Measurements from ENCODE around the gene THSD4. TPM values are rescaled to one million over a fixed set of nuclear protein-coding genes. Genes with fewer than 3 reads are reported as not detected.
A peak's percentile ranks its signal among the peaks of the same experiment; 100 is the strongest.

Gene THSD4
- total and polyA plus RNA-seq, 2 experiments from 2014 or later = 5.1 to 25.5 TPM

DNA sequence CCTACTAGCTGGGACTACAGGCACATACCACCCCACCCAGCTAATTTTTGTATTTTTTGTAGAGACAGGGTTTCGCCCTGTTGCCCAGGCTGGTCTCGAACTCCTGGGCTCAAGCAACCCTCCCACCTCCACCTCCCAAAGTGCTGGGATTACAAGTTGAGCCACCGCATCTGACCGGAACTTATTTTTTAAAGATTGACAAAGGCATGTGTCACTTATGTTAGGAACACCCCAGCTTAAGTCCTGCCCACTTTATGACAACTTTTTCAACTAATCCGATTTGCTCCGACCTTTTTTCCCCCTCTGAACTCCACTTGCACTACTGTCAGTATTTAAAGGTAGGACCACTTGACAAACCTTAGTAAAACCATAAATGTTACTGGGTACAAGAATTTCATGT, 483.5 kb downstream of the THSD4 start:
- no peak for DNase-seq (ENCODE audit: low read depth in 1 of 2, low spot score in 1 of 2)
- no peaks in the 10 kb centered on the region for H3K27me3 ChIP-seq
- peaks cover 10% of the 10 kb centered on the region for H3K4me1 ChIP-seq (ENCODE audit: low read depth)
- no peaks in the 10 kb centered on the region for H3K9me3 ChIP-seq (ENCODE audit: low read depth)
- TF ChIP-seq, protein P1, sequence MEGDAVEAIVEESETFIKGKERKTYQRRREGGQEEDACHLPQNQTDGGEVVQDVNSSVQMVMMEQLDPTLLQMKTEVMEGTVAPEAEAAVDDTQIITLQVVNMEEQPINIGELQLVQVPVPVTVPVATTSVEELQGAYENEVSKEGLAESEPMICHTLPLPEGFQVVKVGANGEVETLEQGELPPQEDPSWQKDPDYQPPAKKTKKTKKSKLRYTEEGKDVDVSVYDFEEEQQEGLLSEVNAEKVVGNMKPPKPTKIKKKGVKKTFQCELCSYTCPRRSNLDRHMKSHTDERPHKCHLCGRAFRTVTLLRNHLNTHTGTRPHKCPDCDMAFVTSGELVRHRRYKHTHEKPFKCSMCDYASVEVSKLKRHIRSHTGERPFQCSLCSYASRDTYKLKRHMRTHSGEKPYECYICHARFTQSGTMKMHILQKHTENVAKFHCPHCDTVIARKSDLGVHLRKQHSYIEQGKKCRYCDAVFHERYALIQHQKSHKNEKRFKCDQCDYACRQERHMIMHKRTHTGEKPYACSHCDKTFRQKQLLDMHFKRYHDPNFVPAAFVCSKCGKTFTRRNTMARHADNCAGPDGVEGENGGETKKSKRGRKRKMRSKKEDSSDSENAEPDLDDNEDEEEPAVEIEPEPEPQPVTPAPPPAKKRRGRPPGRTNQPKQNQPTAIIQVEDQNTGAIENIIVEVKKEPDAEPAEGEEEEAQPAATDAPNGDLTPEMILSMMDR (IDR thresholded peaks at IDR 0.05; ENCODE audit: low read depth, low read length) = no peak
- H3K27ac ChIP-seq = no peak overlapping the region
- H3K36me3 ChIP-seq = no peaks in the 10 kb centered on the region
- no peak overlapping the region for H3K4me3 ChIP-seq

DNA sequence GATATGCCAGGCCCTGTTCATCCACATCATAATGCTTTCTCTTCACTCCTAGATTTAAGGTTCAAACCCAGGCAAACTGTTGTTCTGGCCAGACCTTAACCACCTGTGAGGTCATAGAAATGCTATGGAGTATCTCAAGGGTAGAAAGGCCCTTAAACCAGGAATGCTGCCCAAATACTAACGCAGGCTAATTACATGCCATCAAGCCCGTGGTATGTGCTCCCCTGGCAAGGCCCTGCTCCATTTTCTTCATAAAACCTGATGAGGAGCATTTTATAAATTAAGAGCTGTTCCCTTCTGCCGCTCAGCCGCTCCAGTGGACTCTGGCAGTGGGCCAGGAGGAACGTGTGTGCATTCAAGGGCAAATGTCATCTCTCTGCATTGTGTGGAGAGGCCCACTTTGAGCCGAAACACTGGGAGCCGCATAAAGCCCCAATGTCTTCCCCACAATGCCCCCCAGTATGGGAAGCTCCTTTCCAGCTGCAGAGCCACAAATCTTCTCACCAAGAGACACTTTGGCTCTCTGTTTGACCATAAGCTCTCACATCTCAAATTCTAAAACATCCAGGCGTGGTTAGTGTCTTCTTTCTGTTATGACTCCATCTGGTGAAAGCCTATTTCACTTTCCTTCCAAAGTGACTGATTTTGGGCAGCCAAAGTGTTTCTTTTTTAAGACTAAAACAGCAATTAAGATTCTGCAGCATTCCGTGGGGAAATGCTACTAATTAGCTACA, 484.3 kb downstream of the THSD4 start:
- TF ChIP-seq, protein P1 (IDR thresholded peaks at IDR 0.05; ENCODE audit: low read depth, low read length) = no peak
- peak; percentile 21 to 70 for DNase-seq (ENCODE audit: low read depth in 1 of 2, low spot score in 1 of 2)
- no peaks in the 10 kb centered on the region for H3K9me3 ChIP-seq (ENCODE audit: low read depth)
- peaks cover 10% of the 10 kb centered on the region for H3K4me1 ChIP-seq (ENCODE audit: low read depth)
- no peak overlapping the region for H3K4me3 ChIP-seq
- H3K27me3 ChIP-seq = no peaks in the 10 kb centered on the region
- peak overlapping the region; percentile 12 for H3K27ac ChIP-seq
- H3K36me3 ChIP-seq = no peaks in the 10 kb centered on the region

DNA sequence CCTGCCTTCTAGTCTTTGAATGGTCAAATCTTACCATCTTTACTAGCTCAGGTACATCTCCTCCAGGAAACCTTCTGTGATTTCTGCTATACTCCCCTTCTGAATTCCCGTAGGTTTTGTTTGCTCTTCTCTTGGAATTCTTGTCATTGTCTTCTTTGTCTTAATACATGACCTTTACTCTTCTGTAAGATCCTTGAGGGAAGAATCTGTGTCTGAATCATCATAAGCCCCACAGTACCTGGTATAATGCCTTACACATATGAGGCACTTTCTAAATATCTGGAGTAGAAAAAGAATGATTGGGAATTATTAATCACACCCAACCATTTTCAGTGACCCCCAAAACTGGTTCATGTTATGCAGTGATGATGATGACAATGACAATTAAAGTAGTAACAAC, 485.0 kb downstream of the THSD4 start:
- no peaks in the 10 kb centered on the region for H3K9me3 ChIP-seq (ENCODE audit: low read depth)
- H3K4me1 ChIP-seq (ENCODE audit: low read depth) = peaks cover 10% of the 10 kb centered on the region
- TF ChIP-seq, protein P1 (IDR thresholded peaks at IDR 0.05; ENCODE audit: low read depth, low read length) = no peak
- no peaks in the 10 kb centered on the region for H3K27me3 ChIP-seq
- no peaks in the 10 kb centered on the region for H3K36me3 ChIP-seq
- no peak overlapping the region for H3K4me3 ChIP-seq
- no peak for DNase-seq (ENCODE audit: low read depth in 1 of 2, low spot score in 1 of 2)
- no peak overlapping the region for H3K27ac ChIP-seq

DNA sequence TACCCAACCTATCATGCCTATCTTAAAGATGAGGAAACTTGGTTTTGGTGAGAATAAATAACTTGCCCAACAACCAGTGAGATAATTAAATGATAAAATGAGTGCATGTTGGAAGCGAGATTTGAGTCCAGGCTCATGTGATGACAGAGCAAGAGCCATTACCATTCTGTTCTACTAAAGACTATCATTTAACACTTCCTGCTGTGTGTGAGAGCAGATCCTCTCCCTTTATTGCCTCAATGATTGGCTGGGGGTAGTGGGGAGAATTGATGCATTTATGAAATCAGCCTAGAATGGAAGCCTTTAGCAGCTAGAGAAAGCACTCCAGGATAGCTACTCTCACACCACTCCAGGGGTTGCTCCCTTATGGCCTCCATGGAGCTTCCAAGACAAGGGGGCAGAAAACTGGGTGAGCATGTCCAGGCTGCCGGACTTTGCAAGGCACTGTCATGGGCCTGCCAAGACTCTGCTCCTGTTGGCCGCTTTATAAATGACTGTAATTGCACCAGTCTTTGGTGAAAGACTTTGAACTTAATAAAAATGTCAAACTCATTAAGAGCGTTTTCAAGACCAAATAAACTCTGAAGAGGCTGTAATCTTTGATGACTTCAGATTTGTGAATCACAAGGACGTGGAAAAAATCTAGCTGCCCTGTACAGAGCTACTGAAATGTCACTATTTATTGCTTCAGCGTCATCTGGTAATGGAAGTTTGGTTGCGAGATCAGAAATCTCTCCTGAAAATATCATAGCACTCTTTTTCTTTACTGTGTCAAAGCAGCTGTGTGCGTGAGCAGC, 486.0 kb downstream of the THSD4 start:
- no peaks in the 10 kb centered on the region for H3K9me3 ChIP-seq (ENCODE audit: low read depth)
- no peak for DNase-seq (ENCODE audit: low read depth in 1 of 2, low spot score in 1 of 2)
- no peak overlapping the region for H3K27ac ChIP-seq
- H3K4me3 ChIP-seq = no peak overlapping the region
- H3K36me3 ChIP-seq = no peaks in the 10 kb centered on the region
- H3K4me1 ChIP-seq (ENCODE audit: low read depth) = peaks cover 10% of the 10 kb centered on the region
- H3K27me3 ChIP-seq = no peaks in the 10 kb centered on the region
- TF ChIP-seq, protein P1 (IDR thresholded peaks at IDR 0.05; ENCODE audit: low read depth, low read length) = no peak

DNA sequence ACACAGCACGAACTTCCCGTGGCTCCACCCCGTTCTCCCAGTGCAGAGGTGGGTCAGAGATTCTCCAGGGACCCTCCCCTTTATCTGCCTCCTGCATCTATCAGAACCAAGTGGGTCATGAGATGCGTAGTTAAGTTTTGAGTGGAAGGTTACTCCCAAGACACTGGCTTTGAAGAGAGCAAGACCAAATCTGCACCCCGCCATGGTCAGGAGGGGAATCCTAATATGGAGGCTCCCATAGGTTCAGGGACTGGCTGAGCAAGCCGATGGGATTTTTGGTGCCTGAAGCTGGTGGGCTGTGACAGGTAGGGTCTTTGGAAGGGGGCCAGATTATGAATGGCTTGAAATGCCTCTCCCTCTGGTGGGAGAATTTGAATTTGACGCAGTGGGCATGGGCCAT, 488.1 kb downstream of the THSD4 start:
- Histone ChIP-seq H3K9me3 (ENCODE audit: low read depth) (no peaks in the 10 kb centered on the region), H3K27ac (no peak overlapping the region), H3K27me3 (no peaks in the 10 kb centered on the region), H3K4me1 (ENCODE audit: low read depth) (peaks cover 4% of the 10 kb centered on the region), H3K4me3 (no peak overlapping the region), H3K36me3 (no peaks in the 10 kb centered on the region)
- TF ChIP-seq, protein P1 (IDR thresholded peaks at IDR 0.05; ENCODE audit: low read depth, low read length) = no peak
- DNase-seq (ENCODE audit: low read depth in 1 of 2, low spot score in 1 of 2) = no peak

Data from cardiac muscle cell (in vitro differentiated cells and primary cell).